NAMALWA (cell line): ENCODE results near the gene ISG20L2.
A peak's percentile ranks its signal among the peaks of the same experiment; 100 is the strongest.

Experiments used
- DNase-seq: peaks from one replicate; pipeline ENCODE4 v3.0.0-alpha.2; 2015; ENCODE audit warnings: low spot score

ISG20L2 gene

GRCh38 chr1:156740741-156741480, 12.3 kb upstream of the ISG20L2 start, which contains the start of gene MRPL24:
Gene MRPL24, minus strand, starts transcription at chr1:156741088. Its CDS starts 2,384 bp downstream, at chr1:156738704.
- peak; percentile 100 for DNase-seq

- DNase-seq: peak; percentile 78
Observed at GRCh38 chr1:156740237-156740740, 11.7 kb upstream of the ISG20L2 start.

GRCh38 chr1:156738916-156739315, 10.3 kb upstream of the ISG20L2 start:
- no peak for DNase-seq

- no peak for DNase-seq
Observed at GRCh38 chr1:156738407-156738806, 9.8 kb upstream of the ISG20L2 start.

GRCh38 chr1:156733989-156734584, 5.5 kb upstream of the ISG20L2 start:
- DNase-seq: no peak

DNA sequence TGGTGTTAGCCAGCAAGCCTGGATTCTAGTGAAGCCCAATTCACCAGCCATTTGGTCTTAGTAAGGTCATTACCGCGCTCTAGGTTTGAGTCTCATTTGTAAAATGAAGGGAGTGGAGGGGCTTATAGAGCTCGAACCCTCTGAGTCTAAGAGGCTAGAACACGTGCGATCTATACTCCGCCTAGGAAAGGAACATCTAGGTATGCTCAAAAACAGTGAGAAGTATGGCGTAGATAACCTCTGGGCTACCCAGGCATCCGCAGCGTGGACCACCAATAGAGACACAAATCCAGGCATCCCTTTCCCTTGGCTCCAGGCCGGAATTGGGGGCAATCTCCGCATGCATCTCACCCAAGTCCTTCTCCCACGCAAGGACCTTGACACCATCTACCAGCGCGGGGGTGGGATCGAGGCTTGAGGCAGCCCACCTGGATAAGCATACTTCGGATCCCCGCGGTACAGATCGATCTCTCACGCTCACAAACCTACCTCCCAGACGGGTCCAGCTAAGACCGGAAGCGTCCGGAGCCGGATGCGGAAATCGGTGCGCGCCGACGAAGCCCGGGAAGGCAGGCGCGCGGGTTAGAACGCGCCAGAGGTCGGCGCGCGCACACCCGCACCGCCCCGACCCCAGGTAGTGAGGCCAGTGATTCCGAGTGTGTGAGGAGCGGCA, 504 bp downstream of the ISG20L2 start, which contains the start of gene METTL25B:
TSS of gene METTL25B (plus strand) at position 544 of the 673 bp plus-strand sequence. CDS start 636 bp downstream, outside the sequence.
- peak; percentile 90 for DNase-seq

- DNase-seq: peak; percentile 42
Observed at GRCh38 chr1:156727492-156727891, 1.1 kb downstream of the ISG20L2 start.

DNA sequence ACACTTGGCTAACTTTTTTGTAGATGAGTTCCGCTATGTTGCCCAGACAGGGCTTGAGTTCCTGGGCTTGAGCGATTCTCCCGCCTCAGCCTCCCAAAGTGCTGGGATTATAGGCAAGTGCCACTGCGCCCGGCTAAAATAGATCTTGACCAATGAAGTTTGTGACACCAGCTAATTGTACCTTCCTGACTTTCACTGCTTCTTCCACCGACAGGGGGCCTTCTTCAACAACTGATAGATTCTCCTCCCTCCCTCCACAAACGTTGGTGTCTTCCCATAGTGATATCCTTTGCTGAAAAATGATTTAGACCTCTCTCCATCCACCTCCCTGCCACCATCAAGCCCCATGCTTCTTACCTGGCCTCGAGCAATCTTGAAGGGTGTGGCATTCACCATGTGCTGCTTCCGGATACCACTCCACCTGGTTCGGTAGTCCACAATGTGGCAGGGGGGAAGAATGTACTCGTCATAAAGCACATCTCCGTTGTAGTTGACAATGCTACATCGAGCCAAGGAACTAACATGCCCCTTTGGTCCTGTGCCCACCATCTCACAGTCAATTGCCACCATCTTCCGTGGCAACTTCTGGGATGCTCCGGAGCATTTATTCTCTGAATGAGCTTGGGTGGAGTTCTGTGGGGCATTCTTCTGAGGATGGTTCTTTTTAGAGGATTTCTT, 1.9 kb downstream of the ISG20L2 start:
- peak; percentile 92 for DNase-seq

DNA sequence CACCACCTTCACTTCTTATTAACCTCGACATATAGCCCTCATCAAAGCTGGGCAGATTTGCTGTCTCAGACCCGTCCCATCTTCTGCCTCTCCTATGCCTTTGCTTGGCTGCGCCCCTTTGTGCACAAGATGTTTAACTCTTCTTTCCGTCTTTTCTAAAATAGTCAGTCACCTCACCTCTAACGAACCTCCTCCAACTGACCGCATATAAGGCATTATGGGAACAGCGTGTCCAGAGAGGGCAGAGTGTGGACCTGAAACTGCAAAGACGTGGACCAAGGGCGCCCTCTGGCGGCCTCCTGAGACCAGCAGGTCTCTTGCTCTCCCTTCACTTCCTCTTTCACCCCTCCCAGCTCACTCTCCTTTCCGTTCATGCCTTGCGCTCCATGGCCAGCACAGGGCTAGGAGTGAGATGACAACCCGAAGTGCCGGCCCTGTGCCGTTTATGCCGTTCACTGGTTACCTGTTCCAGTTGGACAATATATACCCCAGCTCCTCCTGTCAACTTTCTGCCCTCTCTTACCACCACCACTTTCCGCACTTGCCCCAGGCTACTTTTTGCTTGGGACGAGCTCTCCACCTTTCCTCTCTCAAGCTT, 2.8 kb downstream of the ISG20L2 start:
- DNase-seq: peak; percentile 95

DNA sequence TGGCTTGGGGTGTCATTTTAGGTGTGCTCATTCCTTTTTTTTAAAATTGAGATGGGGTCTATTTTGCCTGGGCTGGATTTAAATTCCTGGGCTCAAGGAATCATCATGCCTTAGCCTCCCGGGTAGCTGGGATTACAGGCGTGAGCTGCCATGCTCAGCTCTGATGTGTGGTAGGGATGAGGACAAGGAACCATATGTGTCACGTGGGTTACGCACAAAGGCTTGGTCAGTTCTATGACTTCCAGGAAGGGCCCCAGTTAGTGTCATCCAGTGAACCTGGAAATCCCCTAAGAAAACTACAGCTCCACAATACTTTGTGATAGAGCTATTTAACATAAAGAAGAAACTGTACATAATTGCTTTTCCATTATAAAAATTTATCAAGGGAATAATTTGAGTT, 7.0 kb downstream of the ISG20L2 start:
- no peak for DNase-seq

DNA sequence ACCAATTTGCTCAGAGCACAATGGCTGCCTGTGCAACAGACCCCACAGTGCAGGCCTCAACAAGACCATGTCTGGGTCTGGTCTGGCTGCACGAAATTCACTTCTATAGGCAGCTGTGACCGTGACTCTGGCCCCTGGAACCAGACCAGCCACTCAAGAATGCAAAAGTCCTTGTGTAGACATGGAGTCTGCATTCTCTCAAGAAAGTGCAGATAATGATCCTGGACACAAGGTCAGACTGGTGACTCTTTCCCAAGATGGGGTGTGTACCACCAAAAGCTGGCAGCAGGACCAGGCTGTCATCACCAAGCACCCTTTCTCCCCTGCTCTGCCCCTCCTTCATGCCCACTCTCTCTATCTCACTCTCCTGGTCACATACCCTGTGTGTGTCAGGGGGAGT, 7.4 kb downstream of the ISG20L2 start:
- DNase-seq: no peak

GRCh38 chr1:156717351-156717750, 11.2 kb downstream of the ISG20L2 start:
- no peak for DNase-seq

GRCh38 chr1:156714830-156715229, 13.7 kb downstream of the ISG20L2 start:
- no peak for DNase-seq

DNA sequence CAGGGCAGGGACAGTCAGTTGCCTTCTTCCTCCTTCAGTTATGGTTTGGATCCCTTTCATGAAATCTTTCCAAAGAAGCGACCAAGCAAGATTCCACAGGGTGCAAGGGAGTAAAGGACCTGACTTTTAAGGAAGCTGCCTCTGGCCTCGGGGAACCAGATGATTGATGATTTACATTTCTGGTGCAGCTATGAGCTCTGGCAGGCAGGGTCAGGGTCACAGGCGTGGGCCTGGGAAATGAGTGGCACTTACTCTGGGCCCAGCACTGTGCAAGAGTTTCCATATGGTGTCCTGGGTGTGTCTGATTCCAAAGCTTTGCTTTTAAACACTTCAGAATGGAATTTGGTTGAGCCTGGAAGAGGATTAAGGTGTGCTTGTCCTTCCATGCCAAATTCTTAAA, 15.9 kb downstream of the ISG20L2 start:
- DNase-seq: no peak

DNA sequence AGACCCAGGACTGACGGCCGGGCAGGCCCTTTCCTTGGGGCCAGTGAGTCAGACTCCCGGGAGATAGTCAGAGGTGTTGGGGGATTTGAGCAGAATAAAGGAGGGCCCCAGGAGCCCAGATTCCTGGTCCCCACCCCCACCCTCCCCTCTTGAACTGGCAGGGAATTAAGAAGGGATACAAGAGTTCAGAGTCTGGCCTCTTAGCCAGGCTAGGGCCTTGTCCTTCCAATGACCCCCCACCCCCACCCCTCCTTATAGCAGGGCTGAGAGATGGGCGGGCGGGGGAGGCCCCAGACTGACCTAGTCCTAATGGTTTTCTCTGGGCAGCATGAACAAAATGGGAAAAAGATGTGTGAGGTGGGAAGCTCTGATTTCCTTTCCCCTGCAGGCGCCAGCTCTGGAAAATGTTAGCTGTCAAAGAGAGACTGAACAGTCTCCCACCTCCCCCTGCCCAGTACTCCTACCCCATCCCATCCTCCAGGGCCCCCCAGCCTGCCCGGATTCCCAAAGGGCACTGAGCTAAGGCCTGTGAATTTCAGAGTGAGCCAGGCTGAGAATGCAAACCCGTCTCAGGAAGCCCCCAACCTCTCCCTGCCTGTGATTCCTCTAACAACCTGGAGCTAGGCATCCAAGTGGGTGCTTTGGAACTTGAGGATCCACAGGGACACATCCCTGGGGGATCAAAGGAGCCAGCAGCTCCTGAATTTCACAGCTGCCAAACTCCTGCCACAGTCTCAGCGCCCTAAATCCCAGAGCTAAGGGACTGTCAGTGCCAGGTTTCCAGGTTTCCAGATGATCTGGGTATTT, 17.4 kb downstream of the ISG20L2 start:
- DNase-seq: no peak

GRCh38 chr1:156709757-156710489, 18.6 kb downstream of the ISG20L2 start:
- DNase-seq: no peak

- DNase-seq: no peak
Observed at GRCh38 chr1:156709031-156709430, 19.5 kb downstream of the ISG20L2 start.

DNA sequence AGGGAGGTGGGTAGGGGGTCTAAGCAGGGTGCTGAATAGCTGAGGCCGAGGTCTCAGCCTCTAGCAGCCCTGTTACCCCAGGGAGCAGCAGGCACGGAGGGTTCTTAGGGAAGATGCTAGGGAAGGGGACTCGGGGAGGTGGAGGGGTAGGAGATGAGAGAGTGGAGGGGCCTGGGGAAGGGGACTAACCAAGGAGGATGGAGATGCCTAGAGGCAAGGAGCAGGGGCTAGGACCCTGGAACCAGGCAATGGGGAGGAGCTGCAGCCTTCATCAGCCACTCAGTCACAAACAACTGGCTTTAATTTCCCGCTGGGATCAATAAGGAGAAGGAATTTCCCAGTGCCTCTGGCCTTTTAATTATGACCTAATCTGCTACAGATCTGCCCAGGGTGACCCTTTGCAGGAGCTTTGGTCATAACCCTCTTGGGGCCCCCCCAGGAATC, 20.3 kb downstream of the ISG20L2 start:
- no peak for DNase-seq

DNA sequence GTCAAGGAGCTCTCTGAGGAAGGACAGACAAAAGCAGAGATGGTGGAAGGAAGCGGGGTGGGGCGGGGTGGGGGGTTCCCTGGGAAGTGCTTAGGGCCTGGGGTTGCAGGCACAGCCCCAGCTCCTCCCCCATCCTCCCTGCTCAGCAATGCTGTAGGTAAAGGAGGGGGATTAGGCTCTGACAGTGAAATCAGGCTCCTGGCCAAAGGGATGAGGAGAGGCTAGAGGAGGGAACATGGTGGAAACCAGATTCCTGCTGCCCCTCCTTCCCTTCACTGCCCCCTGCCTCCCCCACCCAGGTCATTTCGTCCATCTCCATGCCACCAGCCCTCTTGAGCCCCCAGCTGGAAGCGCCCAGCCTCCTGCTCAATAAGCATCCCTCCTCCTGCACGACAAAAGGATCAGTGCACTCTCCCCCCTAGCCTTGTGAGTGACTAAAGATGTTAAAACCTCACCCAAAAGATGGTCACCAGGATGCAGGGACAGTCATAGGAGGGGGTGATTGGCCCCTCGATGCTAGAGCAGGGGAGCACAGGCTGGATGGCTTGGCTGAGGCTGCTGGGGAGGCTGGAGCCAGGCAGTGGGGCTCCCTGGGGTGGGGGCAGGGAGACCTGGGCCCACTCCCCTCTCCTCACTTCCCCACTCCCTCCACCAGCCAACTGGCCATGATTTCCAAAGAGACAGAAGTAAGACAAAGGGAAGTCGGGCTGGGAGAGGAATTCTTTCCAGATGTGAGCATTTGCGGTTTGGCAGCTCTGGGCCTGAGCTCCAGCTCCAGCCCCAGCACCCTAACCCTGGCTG, 20.9 kb downstream of the ISG20L2 start:
- DNase-seq: no peak
